Measurements from ENCODE around the gene MKLN1.

The MKLN1 gene

GRCh38 chr7:131524115-131524514 lies 196.4 kb downstream of the MKLN1 start:
- DNase-seq (ENCODE audit: extremely low read depth, low read depth), result no peak
- TF ChIP-seq CTCF (IDR thresholded peaks at IDR 0.05; ENCODE audit: low read depth, low read length), result no peak

DNA sequence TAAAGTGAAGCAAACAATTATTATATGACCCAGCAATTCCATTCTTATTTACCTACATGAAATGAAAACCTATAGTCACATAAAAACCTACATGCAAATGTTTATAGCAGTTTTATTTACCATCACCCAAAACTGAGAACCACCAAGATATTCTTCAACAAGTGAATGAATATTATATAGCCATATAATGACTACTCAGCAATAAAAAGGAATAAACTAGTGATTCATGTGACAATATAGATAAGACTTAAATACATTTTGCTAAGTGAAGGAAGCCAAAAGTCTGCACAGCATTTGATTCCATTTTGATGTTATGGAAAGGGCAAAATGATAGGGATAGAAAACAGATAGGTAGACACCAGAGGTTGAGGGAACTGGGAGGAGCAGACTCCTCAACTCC lies 197.0 kb downstream of the MKLN1 start:
- DNase-seq (ENCODE audit: extremely low read depth, low read depth), result no peak
- no peak for TF ChIP-seq CTCF (IDR thresholded peaks at IDR 0.05; ENCODE audit: low read depth, low read length)

DNA sequence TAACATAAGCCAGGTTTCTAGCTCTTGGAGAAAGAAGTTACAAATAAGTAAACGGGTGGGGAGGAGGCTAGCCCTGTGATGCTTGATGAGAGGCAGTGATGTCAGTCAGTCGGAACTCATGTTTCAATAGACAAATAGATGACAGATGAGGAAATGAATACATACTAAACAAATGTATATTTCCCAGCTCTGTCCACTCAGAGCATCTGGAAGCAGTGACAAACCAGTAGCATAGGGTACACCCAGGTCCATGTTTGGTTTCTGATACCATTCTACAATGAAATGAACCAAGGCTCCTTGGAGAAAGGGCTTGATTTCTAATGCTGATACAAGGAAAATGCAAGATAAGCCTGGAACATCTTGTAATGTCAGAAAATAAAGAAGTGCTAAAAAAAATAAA lies 198.1 kb downstream of the MKLN1 start:
- no peak for TF ChIP-seq CTCF (IDR thresholded peaks at IDR 0.05; ENCODE audit: low read depth, low read length)
- DNase-seq (ENCODE audit: extremely low read depth, low read depth), result no peak

GRCh38 chr7:131527456-131527855 lies 199.8 kb downstream of the MKLN1 start:
- DNase-seq (ENCODE audit: extremely low read depth, low read depth), result no peak
- no peak for TF ChIP-seq CTCF (IDR thresholded peaks at IDR 0.05; ENCODE audit: low read depth, low read length)

GRCh38 chr7:131529179-131529578 lies 201.5 kb downstream of the MKLN1 start:
- no peak for DNase-seq (ENCODE audit: extremely low read depth, low read depth)
- no peak for TF ChIP-seq CTCF (IDR thresholded peaks at IDR 0.05; ENCODE audit: low read depth, low read length)

GRCh38 chr7:131529617-131530016 lies 201.9 kb downstream of the MKLN1 start:
- DNase-seq (ENCODE audit: extremely low read depth, low read depth), result no peak
- no peak for TF ChIP-seq CTCF (IDR thresholded peaks at IDR 0.05; ENCODE audit: low read depth, low read length)

DNA sequence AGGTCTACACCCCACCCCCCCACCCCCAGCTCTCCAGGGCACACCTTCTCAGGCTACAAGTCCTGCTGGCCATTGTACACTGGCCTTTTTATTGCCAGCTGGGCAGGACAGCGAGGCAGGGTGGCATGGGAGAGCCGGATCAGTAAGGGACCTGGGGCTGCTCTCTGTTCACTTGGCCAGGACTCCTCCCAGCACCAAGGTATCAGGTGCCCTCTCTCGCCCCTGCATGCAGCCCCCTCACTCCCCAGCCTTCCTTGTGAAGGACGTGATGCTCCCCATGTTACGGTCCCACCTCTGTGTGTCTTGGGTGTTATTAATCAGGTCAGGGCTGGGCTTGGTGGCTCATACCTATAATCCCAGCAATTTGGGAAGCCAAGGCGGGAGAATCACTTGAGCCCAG lies 202.5 kb downstream of the MKLN1 start:
- TF ChIP-seq CTCF (IDR thresholded peaks at IDR 0.05; ENCODE audit: low read depth, low read length), result no peak

More for the DNA sequence above, 202.5 kb downstream of the MKLN1 start:
- no peak for DNase-seq (ENCODE audit: extremely low read depth, low read depth)
